ENCODE data around the gene PTPN6. TPM values are rescaled to one million over a fixed set of nuclear protein-coding genes. Genes with fewer than 3 reads are reported as not detected.

PTPN6 gene
- total RNA-seq (100 to 1,000 TPM in 1 of 2 donors, 10 to 100 TPM in 1; 38.2 to 140 TPM), polyA plus RNA-seq (100 to 1,000 TPM; 201 to 222 TPM)
- long read RNA-seq, donor 1, partial matches to known transcripts: 0 of 2 reads
- long read RNA-seq, donor 1, other reads (novel, unspliced or antisense): 0 of 2 reads
- long read RNA-seq, donor 2, partial matches to known transcripts: 0 of 2 reads
- long read RNA-seq, donor 2, other reads (novel, unspliced or antisense): 0 of 2 reads
- long read RNA-seq, donor 3, partial matches to known transcripts: 0 of 2 reads
- long read RNA-seq, donor 3, other reads (novel, unspliced or antisense): 0 of 2 reads
- long read RNA-seq, donor 4, partial matches to known transcripts: 0 of 1 reads
- long read RNA-seq, donor 4, other reads (novel, unspliced or antisense): 0 of 1 reads
- long read RNA-seq, donor 5, partial matches to known transcripts: 0 of 3 reads
- long read RNA-seq, donor 5, other reads (novel, unspliced or antisense): 0 of 3 reads

DNA sequence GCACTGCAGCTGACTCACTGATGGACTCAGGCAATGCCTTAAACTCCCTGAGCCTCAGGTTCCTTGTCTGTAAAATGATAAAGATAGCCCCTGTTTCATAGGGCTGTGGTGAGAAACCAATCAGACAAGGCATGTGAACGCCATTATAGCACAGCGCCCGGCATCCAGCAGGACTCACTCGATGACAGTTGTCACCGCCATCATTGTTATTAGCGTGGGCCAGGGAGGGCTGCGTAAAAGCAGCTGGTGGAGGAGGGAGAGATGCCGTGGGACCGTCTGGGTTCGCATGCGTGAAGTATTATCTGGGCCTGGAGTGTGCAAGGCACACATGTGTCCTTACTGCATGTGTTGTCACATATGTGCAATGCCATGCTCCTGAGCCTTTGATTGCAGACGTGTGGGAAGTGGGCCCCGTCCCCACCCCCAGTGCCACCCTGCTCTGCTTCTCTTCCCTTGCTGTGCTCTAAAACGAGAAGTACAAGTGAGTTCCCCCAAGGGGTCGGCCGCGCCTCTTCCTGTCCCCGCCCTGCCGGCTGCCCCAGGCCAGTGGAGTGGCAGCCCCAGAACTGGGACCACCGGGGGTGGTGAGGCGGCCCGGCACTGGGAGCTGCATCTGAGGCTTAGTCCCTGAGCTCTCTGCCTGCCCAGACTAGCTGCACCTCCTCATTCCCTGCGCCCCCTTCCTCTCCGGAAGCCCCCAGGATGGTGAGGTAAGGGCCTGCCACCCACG lies at the start of gene PTPN6:
Gene PTPN6 (plus strand): TSS at position 546 of the 730 bp plus-strand sequence. CDS start 157 bp downstream, at position 703.
- Histone ChIP-seq H3K36me3 (ENCODE audit: control insufficient read depth in 4 of 4, insufficient read depth in 4 of 4, low read length in 4 of 4) (peaks cover 0 to 7% (median 1%) of the 10 kb centered on the region in 4 donors), H3K4me3 (peak within 1 kb of the TSS; percentile 40), H3K9me3 (ENCODE audit: control insufficient read depth in 4 of 4, insufficient read depth in 3 of 4, low read length in 3 of 4) (no peaks in the 10 kb centered on the region), H3K4me1 (ENCODE audit: control insufficient read depth in 5 of 5, insufficient read depth in 5 of 5, low read length in 5 of 5) (peaks cover 0 to 8% (median 0%) of the 10 kb centered on the region in 5 donors), H3K9ac (ENCODE audit: insufficient read depth in 1 of 2, low read length in 2 of 2) (no peak within 1 kb of the TSS), H3K27me3 (ENCODE audit: control insufficient read depth in 3 of 3, insufficient read depth in 3 of 3, low read length in 2 of 3) (no peaks in the 10 kb centered on the region), H3K27ac (ENCODE audit: low read depth in 1 of 2, low read length in 1 of 2) (peak within 1 kb of the TSS in 1 of 2 donors; percentile 87)
- no peak for DNase-seq
- TF ChIP-seq, protein P1, sequence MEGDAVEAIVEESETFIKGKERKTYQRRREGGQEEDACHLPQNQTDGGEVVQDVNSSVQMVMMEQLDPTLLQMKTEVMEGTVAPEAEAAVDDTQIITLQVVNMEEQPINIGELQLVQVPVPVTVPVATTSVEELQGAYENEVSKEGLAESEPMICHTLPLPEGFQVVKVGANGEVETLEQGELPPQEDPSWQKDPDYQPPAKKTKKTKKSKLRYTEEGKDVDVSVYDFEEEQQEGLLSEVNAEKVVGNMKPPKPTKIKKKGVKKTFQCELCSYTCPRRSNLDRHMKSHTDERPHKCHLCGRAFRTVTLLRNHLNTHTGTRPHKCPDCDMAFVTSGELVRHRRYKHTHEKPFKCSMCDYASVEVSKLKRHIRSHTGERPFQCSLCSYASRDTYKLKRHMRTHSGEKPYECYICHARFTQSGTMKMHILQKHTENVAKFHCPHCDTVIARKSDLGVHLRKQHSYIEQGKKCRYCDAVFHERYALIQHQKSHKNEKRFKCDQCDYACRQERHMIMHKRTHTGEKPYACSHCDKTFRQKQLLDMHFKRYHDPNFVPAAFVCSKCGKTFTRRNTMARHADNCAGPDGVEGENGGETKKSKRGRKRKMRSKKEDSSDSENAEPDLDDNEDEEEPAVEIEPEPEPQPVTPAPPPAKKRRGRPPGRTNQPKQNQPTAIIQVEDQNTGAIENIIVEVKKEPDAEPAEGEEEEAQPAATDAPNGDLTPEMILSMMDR (IDR thresholded peaks at IDR 0.05; ENCODE audit: control extremely low read depth, extremely low read depth): no peak
- peak; percentile 34 for ATAC-seq (ENCODE audit: insufficient read depth, low FRiP score)
- 30 to 59% methylated on average over 24 to 25 of the region's 25 CpGs for WGBS, 2 donors

DNA sequence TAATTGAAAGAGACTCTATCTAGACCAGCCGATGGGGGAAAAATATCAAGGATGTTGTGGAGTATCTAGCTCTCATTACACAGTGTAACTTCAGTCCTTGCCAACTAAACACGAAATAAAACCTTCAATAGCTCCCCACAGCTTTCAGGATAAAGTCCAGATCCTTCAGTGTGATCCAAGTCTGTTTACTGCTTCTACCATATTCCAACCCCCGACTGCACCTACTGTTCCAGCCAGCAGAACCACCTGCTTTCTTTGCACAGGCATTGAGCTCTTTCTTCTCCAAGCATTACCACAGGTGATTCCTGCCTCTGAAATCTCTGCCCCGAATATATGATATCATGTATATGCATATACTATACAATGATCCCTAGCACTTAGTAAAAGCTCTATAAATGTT lies 48.7 kb upstream of the PTPN6 start:
- ATAC-seq (ENCODE audit: insufficient read depth, low FRiP score): no peak
- Histone ChIP-seq H3K4me1 (ENCODE audit: control insufficient read depth in 5 of 5, insufficient read depth in 5 of 5, low read length in 5 of 5) (peaks cover 4 to 20% (median 8%) of the 10 kb centered on the region in 5 donors), H3K9me3 (ENCODE audit: control insufficient read depth in 4 of 4, insufficient read depth in 3 of 4, low read length in 3 of 4) (no peaks in the 10 kb centered on the region), H3K36me3 (ENCODE audit: control insufficient read depth in 4 of 4, insufficient read depth in 4 of 4, low read length in 4 of 4) (peaks cover 0 to 3% (median 1%) of the 10 kb centered on the region in 4 donors), H3K27me3 (ENCODE audit: control insufficient read depth in 3 of 3, insufficient read depth in 3 of 3, low read length in 2 of 3) (no peaks in the 10 kb centered on the region), H3K27ac (ENCODE audit: low read depth in 1 of 2, low read length in 1 of 2) (no peak overlapping the region), H3K9ac (ENCODE audit: insufficient read depth in 1 of 2, low read length in 2 of 2) (no peak overlapping the region), H3K4me3 (no peak overlapping the region)
- no peak for DNase-seq
- WGBS, 2 donors: 87 to 95% methylated on average over 4 of the region's 4 CpGs
- TF ChIP-seq, protein P1 (IDR thresholded peaks at IDR 0.05; ENCODE audit: control extremely low read depth, extremely low read depth): no peak

DNA sequence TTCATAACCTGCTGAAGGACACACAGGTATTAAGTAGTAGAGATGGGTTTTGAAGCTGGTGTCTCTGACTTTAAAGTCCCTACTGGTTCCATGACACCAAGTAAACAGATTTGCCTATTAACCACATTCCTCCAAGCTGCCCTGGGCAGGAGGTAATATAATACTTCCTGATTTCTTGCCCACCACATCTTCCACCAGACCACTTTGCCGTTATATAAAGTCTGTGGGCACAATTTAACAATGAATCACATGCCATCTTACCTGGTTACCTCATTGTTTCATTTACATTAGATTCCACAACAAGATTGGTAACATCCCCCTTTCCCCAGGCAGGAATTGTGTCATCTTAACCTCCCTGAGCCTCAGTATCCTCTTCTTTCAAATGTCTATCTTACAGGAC lies 47.4 kb upstream of the PTPN6 start:
- Histone ChIP-seq H3K9ac (ENCODE audit: insufficient read depth in 1 of 2, low read length in 2 of 2) (no peak overlapping the region), H3K4me1 (ENCODE audit: control insufficient read depth in 5 of 5, insufficient read depth in 5 of 5, low read length in 5 of 5) (peaks cover 4 to 20% (median 8%) of the 10 kb centered on the region in 5 donors), H3K4me3 (no peak overlapping the region), H3K27me3 (ENCODE audit: control insufficient read depth in 3 of 3, insufficient read depth in 3 of 3, low read length in 2 of 3) (no peaks in the 10 kb centered on the region), H3K9me3 (ENCODE audit: control insufficient read depth in 4 of 4, insufficient read depth in 3 of 4, low read length in 3 of 4) (no peaks in the 10 kb centered on the region), H3K27ac (ENCODE audit: low read depth in 1 of 2, low read length in 1 of 2) (no peak overlapping the region), H3K36me3 (ENCODE audit: control insufficient read depth in 4 of 4, insufficient read depth in 4 of 4, low read length in 4 of 4) (peaks cover 0 to 5% (median 1%) of the 10 kb centered on the region in 4 donors)
- 38 to 53% methylated on average over 1 of the region's 1 CpG for WGBS, 2 donors
- ATAC-seq (ENCODE audit: insufficient read depth, low FRiP score) (no peak), DNase-seq (no peak)
- TF ChIP-seq, protein P1 (IDR thresholded peaks at IDR 0.05; ENCODE audit: control extremely low read depth, extremely low read depth): no peak
